ENCODE measurements around the gene HOXD3. TPM values are rescaled to one million over a fixed set of nuclear protein-coding genes. Genes with fewer than 3 reads are reported as not detected.
A peak's percentile ranks its signal among the peaks of the same experiment; 100 is the strongest.

HOXD3 gene
- total RNA-seq, 1 experiment from 2014 or later, result not detected

- BruUV-seq (replicated peaks), result no TSS peak
- Mint-ChIP-seq H3K36me3 (ENCODE audit: insufficient read depth, unreplicated experiment) (no peaks in the 10 kb centered on the region), H3K27ac (ENCODE audit: low read depth, unreplicated experiment) (no peak overlapping the region), H3K4me3 (ENCODE audit: unreplicated experiment) (no peak overlapping the region), H3K4me1 (ENCODE audit: insufficient read depth, unreplicated experiment) (no peaks in the 10 kb centered on the region), H3K27me3 (ENCODE audit: insufficient read depth, unreplicated experiment) (no peaks in the 10 kb centered on the region), H3K9me3 (ENCODE audit: unreplicated experiment) (no peaks in the 10 kb centered on the region)
- ChIA-PET CTCF (interaction anchor here (0.6 to 4.7 kb wide), 13 partner anchors 8 to 1014 kb away, joined by 3 to 50 read pairs (median 3); no protein-coding TSS in a partner anchor), POLR2A (no interaction called here)
- TF ChIP-seq CTCF (IDR thresholded peaks at IDR 0.05; ENCODE audit: unreplicated experiment), result no peak
- DNase-seq (ENCODE audit: unreplicated experiment), result no peak
- intact Hi-C loops (cut with micrococcal nuclease), result loop anchor here (2.0 kb wide), 1 partner anchor 681 kb away; no protein-coding TSS in a partner anchor
Measured at GRCh38 chr2:176134035-176134434, 23.1 kb upstream of the HOXD3 start.

- Mint-ChIP-seq H3K36me3 (ENCODE audit: insufficient read depth, unreplicated experiment) (no peaks in the 10 kb centered on the region), H3K27me3 (ENCODE audit: insufficient read depth, unreplicated experiment) (no peaks in the 10 kb centered on the region), H3K27ac (ENCODE audit: low read depth, unreplicated experiment) (peak overlapping the region; percentile 53), H3K4me3 (ENCODE audit: unreplicated experiment) (no peak overlapping the region), H3K4me1 (ENCODE audit: insufficient read depth, unreplicated experiment) (no peaks in the 10 kb centered on the region), H3K9me3 (ENCODE audit: unreplicated experiment) (no peaks in the 10 kb centered on the region)
- BruUV-seq (replicated peaks), result no TSS peak
- ChIA-PET POLR2A (interaction anchor here (0.7 kb wide), 1 partner anchor 500 kb away, joined by 3 read pairs; no protein-coding TSS in a partner anchor), CTCF (interaction anchor here (0.7 to 4.7 kb wide), 6 partner anchors 24 to 1014 kb away, joined by 3 to 50 read pairs (median 3); no protein-coding TSS in a partner anchor)
- intact Hi-C loops (cut with micrococcal nuclease), result loop anchor here (1.0 to 2.0 kb wide), 3 partner anchors 503 to 680 kb away; no protein-coding TSS in a partner anchor
- no peak for DNase-seq (ENCODE audit: unreplicated experiment)
- no peak for TF ChIP-seq CTCF (IDR thresholded peaks at IDR 0.05; ENCODE audit: unreplicated experiment)
Measured at GRCh38 chr2:176135035-176135440, 22.1 kb upstream of the HOXD3 start.

GRCh38 chr2:176136374-176137251 is 20.5 kb upstream of the HOXD3 start:
- no peak for DNase-seq (ENCODE audit: unreplicated experiment)
- Mint-ChIP-seq H3K4me3 (ENCODE audit: unreplicated experiment) (no peak overlapping the region), H3K4me1 (ENCODE audit: insufficient read depth, unreplicated experiment) (no peaks in the 10 kb centered on the region), H3K27me3 (ENCODE audit: insufficient read depth, unreplicated experiment) (no peaks in the 10 kb centered on the region), H3K36me3 (ENCODE audit: insufficient read depth, unreplicated experiment) (no peaks in the 10 kb centered on the region), H3K27ac (ENCODE audit: low read depth, unreplicated experiment) (no peak overlapping the region), H3K9me3 (ENCODE audit: unreplicated experiment) (no peaks in the 10 kb centered on the region)
- TF ChIP-seq CTCF (IDR thresholded peaks at IDR 0.05; ENCODE audit: unreplicated experiment), result no peak
- BruUV-seq (replicated peaks), result no TSS peak
- POLR2A ChIA-PET, result no interaction called here
- CTCF ChIA-PET, result interaction anchor here (1.0 to 10.1 kb wide), 7 partner anchors 9 to 1012 kb away, joined by 3 to 175 read pairs (median 5); no protein-coding TSS in a partner anchor
- intact Hi-C loops (cut with micrococcal nuclease), result no loop called here

GRCh38 chr2:176137252-176137580 is 19.9 kb upstream of the HOXD3 start:
- TF ChIP-seq CTCF (IDR thresholded peaks at IDR 0.05; ENCODE audit: unreplicated experiment), result no peak
- Mint-ChIP-seq H3K4me3 (ENCODE audit: unreplicated experiment) (no peak overlapping the region), H3K9me3 (ENCODE audit: unreplicated experiment) (no peaks in the 10 kb centered on the region), H3K27ac (ENCODE audit: low read depth, unreplicated experiment) (no peak overlapping the region), H3K4me1 (ENCODE audit: insufficient read depth, unreplicated experiment) (no peaks in the 10 kb centered on the region), H3K36me3 (ENCODE audit: insufficient read depth, unreplicated experiment) (no peaks in the 10 kb centered on the region), H3K27me3 (ENCODE audit: insufficient read depth, unreplicated experiment) (no peaks in the 10 kb centered on the region)
- DNase-seq (ENCODE audit: unreplicated experiment), result no peak
- POLR2A ChIA-PET, result no interaction called here
- CTCF ChIA-PET, result interaction anchor here (1.1 to 10.1 kb wide), 5 partner anchors 9 to 521 kb away, joined by 3 to 175 read pairs (median 84); no protein-coding TSS in a partner anchor
- BruUV-seq (replicated peaks), result no TSS peak
- intact Hi-C loops (cut with micrococcal nuclease), result no loop called here

Data from MCF 10A (cell line).